H7 (cell line): ENCODE measurements around the gene CYP2F1. TPM values are rescaled to one million over a fixed set of nuclear protein-coding genes. Genes with fewer than 3 reads are reported as not detected.
"Not testable (repeated sequence)": the region's sequence is repeated elsewhere in the genome, so short reads cannot be mapped to it uniquely, and the experiment has no call there.

ENCODE experiments used
- DNase-seq: peaks from one replicate; pipeline ENCODE4 v3.0.0; 2012
- H3K27me3 ChIP-seq: 2 replicates; pipeline ENCODE4 v1.6.0; 2011; ENCODE audit warnings: mild to moderate bottlenecking, low read length; ENCODE audit not compliant: control insufficient read depth, insufficient read depth
- H3K36me3 ChIP-seq: replicated peaks from 2 replicates; pipeline ENCODE4 v1.5.1; 2011; ENCODE audit warnings: low read length; ENCODE audit not compliant: control insufficient read depth, insufficient read depth
- H3K4me3 ChIP-seq: 2 replicates; pipeline ENCODE4 v1.5.1; 2011; ENCODE audit warnings: low read depth, mild to moderate bottlenecking, control low read depth, low read length, moderate library complexity; ENCODE audit not compliant: insufficient read depth
- total RNA-seq: library from RNA; depleted of rRNA; stranded (reverse); fragments of >200 nt; shearing (Covaris generic); gene quantifications from 2 replicates; pipeline ENCODE4 v1.2.3, GENCODE V29; 2014

CYP2F1 gene
- total RNA-seq, 1 experiment from 2014 or later = 0.24 TPM

- Histone ChIP-seq H3K4me3 (no peak overlapping the region), H3K27me3 (no peaks in the 10 kb centered on the region)
Observed at GRCh38 chr19:41111750-41112295, 2.4 kb upstream of the CYP2F1 start.

GRCh38 chr19:41112728-41113290 is 1.4 kb upstream of the CYP2F1 start:
- no peak for DNase-seq
- H3K4me3 ChIP-seq = no peak overlapping the region

More at GRCh38 chr19:41111750-41112295, 2.4 kb upstream of the CYP2F1 start:
- no peak for DNase-seq
- H3K36me3 ChIP-seq = no peaks in the 10 kb centered on the region

DNA sequence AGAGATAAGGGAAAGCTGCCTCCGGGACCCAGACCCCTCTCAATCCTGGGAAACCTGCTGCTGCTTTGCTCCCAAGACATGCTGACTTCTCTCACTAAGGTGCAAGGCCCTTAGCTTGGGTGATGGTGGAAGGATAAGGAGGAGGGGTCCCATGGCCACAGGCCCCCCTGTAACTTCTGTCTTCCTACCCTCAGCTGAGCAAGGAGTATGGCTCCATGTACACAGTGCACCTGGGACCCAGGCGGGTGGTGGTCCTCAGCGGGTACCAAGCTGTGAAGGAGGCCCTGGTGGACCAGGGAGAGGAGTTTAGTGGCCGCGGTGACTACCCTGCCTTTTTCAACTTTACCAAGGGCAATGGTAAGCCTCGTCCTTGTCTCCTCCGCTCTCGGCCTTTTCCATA is 2.0 kb downstream of the CYP2F1 start:
- Histone ChIP-seq H3K4me3 (no peak overlapping the region), H3K36me3 (no peaks in the 10 kb centered on the region), H3K27me3 (no peaks in the 10 kb centered on the region)
- DNase-seq = peak; percentile 8

More at GRCh38 chr19:41112728-41113290, 1.4 kb upstream of the CYP2F1 start:
- no peaks in the 10 kb centered on the region for H3K36me3 ChIP-seq
- H3K27me3 ChIP-seq = no peaks in the 10 kb centered on the region

DNA sequence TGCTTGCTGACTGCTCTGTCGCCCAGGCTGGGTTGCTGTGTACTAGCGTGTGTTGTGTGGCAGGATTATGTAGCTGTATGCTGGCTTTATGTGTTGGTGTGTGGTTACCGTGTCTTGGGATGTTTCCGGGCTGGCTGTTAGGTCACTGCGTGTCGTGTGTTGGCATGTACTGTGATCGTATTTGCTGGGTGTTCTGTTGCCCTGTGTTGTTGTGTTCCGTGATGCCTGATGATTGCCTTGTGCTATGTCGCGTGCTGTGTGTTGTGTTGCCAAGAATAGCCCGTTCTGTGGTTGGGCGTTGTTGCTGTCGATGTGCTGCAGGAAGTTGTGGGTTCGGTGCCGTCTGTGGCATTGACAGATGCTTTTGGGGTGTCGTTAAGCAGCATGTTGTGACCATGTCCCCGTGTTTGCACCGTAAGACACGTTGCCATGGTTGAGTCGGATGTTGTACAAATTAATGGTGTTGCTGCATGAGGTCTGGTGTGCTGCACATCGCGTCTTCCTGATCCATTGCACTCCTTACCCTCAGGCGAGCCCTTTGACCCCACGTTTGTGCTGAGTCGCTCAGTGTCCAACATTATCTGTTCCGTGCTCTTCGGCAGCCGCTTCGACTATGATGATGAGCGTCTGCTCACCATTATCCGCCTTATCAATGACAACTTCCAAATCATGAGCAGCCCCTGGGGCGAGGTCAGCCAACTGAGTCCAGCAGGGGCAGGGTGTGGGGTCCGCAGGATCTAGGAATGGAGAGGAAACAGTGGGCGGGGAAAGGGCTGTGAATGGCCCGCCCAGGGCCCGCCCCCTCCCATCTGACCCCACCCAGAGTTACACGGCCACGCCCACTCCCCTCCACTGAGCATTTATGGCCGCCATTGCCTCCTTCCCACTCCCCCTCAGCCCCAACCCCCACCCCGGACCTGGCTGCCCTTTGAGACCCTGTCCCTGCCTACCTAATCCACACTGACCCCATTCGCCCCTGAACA is 7.0 kb downstream of the CYP2F1 start:
- H3K36me3 ChIP-seq, H3K4me3 ChIP-seq, H3K27me3 ChIP-seq, DNase-seq: not testable (repeated sequence)

DNA sequence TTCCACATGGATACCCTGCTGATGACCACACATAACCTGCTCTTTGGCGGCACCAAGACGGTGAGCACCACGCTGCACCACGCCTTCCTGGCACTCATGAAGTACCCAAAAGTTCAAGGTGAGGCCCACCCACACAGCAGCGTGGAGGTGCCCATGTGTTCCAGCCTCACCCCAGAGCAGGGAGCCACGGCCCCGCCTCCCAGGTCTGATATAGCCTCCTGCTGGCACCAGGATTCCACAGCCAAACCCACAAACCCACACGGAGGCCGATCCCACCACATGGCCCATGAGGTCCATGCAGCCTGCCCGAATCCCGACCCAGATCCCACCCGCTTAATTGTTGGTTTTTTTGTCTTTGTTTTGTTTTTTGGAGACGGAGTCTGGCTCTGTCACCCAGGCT is 8.6 kb downstream of the CYP2F1 start:
- not testable (repeated sequence) for H3K27me3 ChIP-seq, H3K4me3 ChIP-seq, H3K36me3 ChIP-seq
- peak; percentile 10 for DNase-seq

DNA sequence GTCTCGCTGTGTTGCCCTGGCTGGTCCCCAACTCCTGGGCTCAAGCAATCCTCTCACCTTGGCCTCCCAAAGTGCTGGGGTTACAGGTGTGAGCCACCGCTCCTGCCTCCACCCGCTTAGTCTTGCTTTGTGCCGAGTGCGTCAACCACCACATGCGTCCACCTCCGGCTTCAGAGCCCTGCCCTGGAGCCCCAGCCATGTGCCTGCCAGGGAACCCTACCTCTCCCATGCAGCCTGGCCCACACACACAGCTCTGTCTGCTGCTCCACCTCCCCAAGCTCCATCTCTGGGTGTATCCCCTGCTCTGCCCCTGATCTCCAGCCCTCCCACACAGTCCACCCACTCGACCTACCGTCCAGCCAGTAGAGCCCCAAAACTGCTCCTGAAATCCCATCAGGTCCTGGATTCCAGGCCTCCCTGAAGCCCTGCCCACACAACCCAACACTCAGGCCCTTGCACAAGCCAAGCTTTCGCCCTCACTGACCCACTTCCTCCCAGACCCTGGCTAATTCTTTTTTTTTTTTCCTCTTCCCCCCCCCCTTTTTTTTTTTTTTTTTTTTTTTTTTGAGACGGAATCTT is 9.6 kb downstream of the CYP2F1 start:
- DNase-seq = peak; percentile 25
- no peak overlapping the region for H3K4me3 ChIP-seq
- no peaks in the 10 kb centered on the region for H3K27me3 ChIP-seq
- no peaks in the 10 kb centered on the region for H3K36me3 ChIP-seq

GRCh38 chr19:41126765-41127203 is 12.6 kb downstream of the CYP2F1 start:
- not testable (repeated sequence) for H3K36me3 ChIP-seq, H3K4me3 ChIP-seq, H3K27me3 ChIP-seq
- DNase-seq = peak; percentile 59

- H3K4me3 ChIP-seq, H3K27me3 ChIP-seq, DNase-seq, H3K36me3 ChIP-seq: not testable (repeated sequence)
Observed at GRCh38 chr19:41127362-41127761, 13.1 kb downstream of the CYP2F1 start.

DNA sequence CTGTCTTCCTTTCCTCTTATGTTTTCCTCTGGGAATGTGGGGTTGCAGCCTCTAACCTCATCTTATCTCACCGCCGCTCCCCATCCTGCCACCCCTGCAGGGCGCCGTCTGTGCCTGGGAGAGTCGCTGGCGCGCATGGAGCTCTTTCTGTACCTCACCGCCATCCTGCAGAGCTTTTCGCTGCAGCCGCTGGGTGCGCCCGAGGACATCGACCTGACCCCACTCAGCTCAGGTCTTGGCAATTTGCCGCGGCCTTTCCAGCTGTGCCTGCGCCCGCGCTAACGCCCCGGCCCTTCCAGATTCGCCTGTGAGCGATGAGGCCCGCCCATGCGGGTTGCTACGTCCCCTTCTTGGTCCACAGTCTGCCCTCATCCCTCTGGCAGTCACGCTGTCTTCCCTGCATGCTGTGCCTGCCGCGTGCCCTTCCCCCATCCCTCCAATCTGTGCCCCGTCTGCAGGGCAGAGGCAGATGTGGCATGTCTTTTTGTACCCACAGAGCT is 13.6 kb downstream of the CYP2F1 start:
- peak; percentile 73 for DNase-seq
- H3K4me3 ChIP-seq = not testable (repeated sequence)

DNA sequence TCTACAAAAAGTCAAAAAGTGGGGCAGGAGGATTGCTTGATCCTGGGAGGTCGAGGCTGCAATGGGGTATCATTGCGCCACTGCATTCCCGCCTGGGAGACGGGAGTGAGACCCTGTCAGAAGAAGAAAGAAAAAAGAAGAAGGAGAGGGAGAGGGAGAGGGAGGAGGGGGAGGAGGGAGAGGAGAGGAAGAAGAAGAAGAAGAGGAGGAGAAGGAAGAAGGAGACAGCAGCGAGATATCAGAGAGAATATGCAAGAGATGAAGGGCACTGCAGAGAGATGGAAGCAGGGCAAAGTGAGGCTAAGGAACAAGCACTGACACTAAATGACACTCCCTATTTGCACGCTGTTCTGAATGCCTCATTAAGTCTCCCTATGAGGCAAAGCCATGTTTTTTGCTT is 14.5 kb downstream of the CYP2F1 start:
- Histone ChIP-seq H3K36me3 (no peaks in the 10 kb centered on the region), H3K27me3 (peaks cover 2% of the 10 kb centered on the region; the same call in 1 of the 2 replicates), H3K4me3 (no peak overlapping the region)
- no peak for DNase-seq

More for the DNA sequence above, 13.6 kb downstream of the CYP2F1 start:
- not testable (repeated sequence) for H3K36me3 ChIP-seq, H3K27me3 ChIP-seq

- H3K36me3 ChIP-seq = no peaks in the 10 kb centered on the region
- DNase-seq = peak; percentile 16
- no peak overlapping the region for H3K4me3 ChIP-seq
- peaks cover 7% of the 10 kb centered on the region for H3K27me3 ChIP-seq
Observed at GRCh38 chr19:41131186-41131585, 17.0 kb downstream of the CYP2F1 start.

DNA sequence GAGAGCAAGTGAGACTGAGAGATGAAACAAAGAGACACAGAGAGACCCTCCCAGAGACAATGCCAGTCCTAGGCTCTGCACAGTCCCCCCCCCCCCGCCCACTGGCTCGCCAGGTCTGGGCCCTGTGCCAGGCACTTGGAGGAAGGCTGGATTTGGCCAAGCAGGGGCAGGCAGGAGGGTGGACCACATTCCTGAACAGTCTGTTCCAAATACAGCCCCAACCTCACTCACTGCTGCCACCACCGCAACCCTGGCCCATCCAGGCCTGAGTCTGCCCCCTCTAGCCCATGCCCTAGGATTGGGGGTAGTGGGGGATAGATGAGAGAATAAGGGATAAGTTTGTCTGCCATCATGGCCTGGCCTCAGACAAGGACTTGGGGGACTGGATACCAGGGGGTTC is 19.0 kb downstream of the CYP2F1 start:
- peaks cover 7% of the 10 kb centered on the region for H3K27me3 ChIP-seq
- DNase-seq = peak; percentile 20
- H3K36me3 ChIP-seq = no peaks in the 10 kb centered on the region
- H3K4me3 ChIP-seq = no peak overlapping the region

DNA sequence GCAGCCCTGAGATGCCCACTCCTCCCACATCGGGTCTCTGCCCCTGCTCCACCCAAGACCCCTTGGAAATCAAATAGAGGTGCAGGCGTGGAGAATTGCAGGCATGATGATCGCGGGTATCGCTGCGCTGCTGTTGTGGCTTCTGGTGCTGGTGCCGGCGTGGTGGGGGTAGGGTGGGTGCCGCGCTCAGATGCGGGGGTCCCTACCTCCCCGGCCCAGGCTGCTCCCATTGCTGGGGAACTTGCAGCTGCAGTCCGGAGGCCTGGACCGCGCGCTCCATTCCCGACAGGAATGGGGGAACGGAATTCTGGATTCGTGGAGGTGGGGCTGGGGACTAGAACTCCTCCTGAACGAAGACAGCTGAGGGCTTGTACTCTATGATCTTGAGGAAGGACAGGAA is 20.4 kb downstream of the CYP2F1 start:
- Histone ChIP-seq H3K4me3 (no peak overlapping the region; the same call in 1 of the 2 replicates), H3K27me3 (peaks cover 7% of the 10 kb centered on the region), H3K36me3 (no peaks in the 10 kb centered on the region)
- peak; percentile 16 for DNase-seq
